Sigmoid colon (tissue), 7 donors: ENCODE data around the gene OR5AU1. TPM values are rescaled to one million over a fixed set of nuclear protein-coding genes. Genes with fewer than 3 reads are reported as not detected.

Experiments used
- DNase-seq: peaks from one replicate; pipeline ENCODE4 v3.0.0-alpha.2; 2019
- H3K27ac ChIP-seq, 4 donors: fragments of 200-600 bp; sonication (generic); one replicate each; pipeline ENCODE4 v1.5.1; 2016 to 2019; ENCODE audit warnings: mild to moderate bottlenecking in 1 of 4
- H3K27me3 ChIP-seq, 3 donors: fragments of 200-600 bp; sonication (generic); one replicate each; pipeline ENCODE4 v1.5.1; 2019; ENCODE audit warnings: mild to moderate bottlenecking in 1 of 3
- H3K36me3 ChIP-seq, 4 donors: fragments of 200-600 bp; sonication (generic); one replicate each; pipeline ENCODE4 v1.5.1; 2016 to 2019
- H3K4me1 ChIP-seq, 4 donors: fragments of 200-600 bp; sonication (generic); one replicate each; pipeline ENCODE4 v1.5.1; 2017 to 2019
- H3K4me3 ChIP-seq, 4 donors: fragments of 200-600 bp; sonication (generic); one replicate each; pipeline ENCODE4 v1.5.1; 2017 to 2019; ENCODE audit warnings: mild to moderate bottlenecking in 2 of 4, moderate library complexity in 1 of 4
- H3K9me3 ChIP-seq, 4 donors: fragments of 200-600 bp in 3 of 4; sonication (generic) in 3 of 4; one replicate each; pipeline versions ENCODE4 v1.5.1 to v1.6.1; 2013 to 2019
- CTCF ChIP-seq, 4 experiments: fragments of 450-650 bp in 3 of 4; fragments of 200-600 bp in 1 of 4; IDR thresholded peaks; one replicate each; pipeline ENCODE4 v1.5.1; 2016 to 2019; ENCODE audit warnings: antibody characterized with exemption in 4 of 4, mild to moderate bottlenecking in 3 of 4, moderate library complexity in 2 of 4
- EP300 ChIP-seq, 4 donors: sonication (generic); formaldehyde crosslinking; IDR thresholded peaks; one replicate each; pipeline ENCODE4 v1.6.1; 2017; ENCODE audit warnings: antibody characterized with exemption in 4 of 4
- POLR2A ChIP-seq, 2 donors: fragments of 450-650 bp; IDR thresholded peaks; one replicate each; pipeline ENCODE4 v1.6.1; 2016; ENCODE audit warnings: antibody characterized with exemption in 2 of 2, mild to moderate bottlenecking in 2 of 2, moderate library complexity in 2 of 2
- POLR2AphosphoS5 ChIP-seq, 4 donors: sonication (generic); formaldehyde crosslinking; IDR thresholded peaks; one replicate each; pipeline ENCODE4 v1.6.1; 2017; ENCODE audit warnings: antibody characterized with exemption in 4 of 4
- WGBS, 2 donors: extraction: QIAGEN DNeasy Blood & Tissue Kit; methylation state at CpG; one replicate each; pipeline ENCODE4 v1.1.7; 2013; 5-methylcytosine and 5-hydroxymethylcytosine counted together
- intact Hi-C: fragments of 100-400 bp; cut with DNase I; formaldehyde crosslinking; loops from one replicate; pipeline ENCODE4 v1.15.1; 2023
- polyA plus RNA-seq, 3 donors: library from polyadenylated mRNA; stranded (reverse); fragments of 200-250 nt; gene quantifications; one replicate each; pipeline ENCODE4 v1.2.3, GENCODE V29; 2013
- total RNA-seq, 4 donors: library from RNA; depleted of rRNA; stranded (reverse); fragments of >200 nt; gene quantifications; one replicate each; pipeline ENCODE4 v1.1.0, GENCODE V29; 2016
- donor health status: healthy with polysubstance abuse.
- donor health status: Bipolar disorder and iron deficiency.
- donor health status: healthy.

Gene OR5AU1
- total RNA-seq (not detected), polyA plus RNA-seq (not detected)

- no peaks in the 10 kb centered on the region for H3K27me3 ChIP-seq
- H3K27ac ChIP-seq = no peak within 1 kb of the TSS
- DNase-seq = no peak
- no peak for TF ChIP-seq POLR2A (IDR thresholded peaks at IDR 0.05)
- TF ChIP-seq EP300 (IDR thresholded peaks at IDR 0.05) = no peak
- TF ChIP-seq POLR2AphosphoS5 (IDR thresholded peaks at IDR 0.05) = no peak
- no peak for TF ChIP-seq CTCF (IDR thresholded peaks at IDR 0.05)
- no peaks in the 10 kb centered on the region for H3K4me1 ChIP-seq
- intact Hi-C loops = no loop called here
- H3K36me3 ChIP-seq = no peaks in the 10 kb centered on the region
- no peaks in the 10 kb centered on the region for H3K9me3 ChIP-seq
- no peak within 1 kb of the TSS for H3K4me3 ChIP-seq
Measured at GRCh38 chr14:21155963-21156362, at the start of gene OR5AU1. OR5AU1 (minus strand) TSS chr14:21156063; CDS start chr14:21155872, 191 bp downstream.

GRCh38 chr14:21205026-21205677 is 49.3 kb upstream of the OR5AU1 start:
- Histone ChIP-seq H3K9me3 (no peaks in the 10 kb centered on the region), H3K36me3 (peaks cover 12 to 56% (median 17%) of the 10 kb centered on the region in 4 donors), H3K4me1 (no peaks in the 10 kb centered on the region), H3K4me3 (no peak overlapping the region), H3K27ac (no peak overlapping the region), H3K27me3 (no peaks in the 10 kb centered on the region)
- WGBS, 2 donors = 85 to 89% methylated on average over 4 of the region's 4 CpGs
- no peak for DNase-seq
- intact Hi-C loops = no loop called here
- TF ChIP-seq POLR2A (IDR thresholded peaks at IDR 0.05) (no peak), POLR2AphosphoS5 (IDR thresholded peaks at IDR 0.05) (no peak), EP300 (IDR thresholded peaks at IDR 0.05) (no peak), CTCF (IDR thresholded peaks at IDR 0.05) (no peak)

GRCh38 chr14:21204167-21205025 is 48.5 kb upstream of the OR5AU1 start:
- Histone ChIP-seq H3K4me1 (no peaks in the 10 kb centered on the region), H3K27me3 (no peaks in the 10 kb centered on the region), H3K27ac (no peak overlapping the region), H3K36me3 (peaks cover 8 to 48% (median 13%) of the 10 kb centered on the region in 4 donors), H3K9me3 (no peaks in the 10 kb centered on the region), H3K4me3 (no peak overlapping the region)
- 92 to 94% methylated on average over 8 of the region's 8 CpGs for WGBS, 2 donors
- intact Hi-C loops = no loop called here
- no peak for TF ChIP-seq CTCF (IDR thresholded peaks at IDR 0.05)
- no peak for TF ChIP-seq POLR2AphosphoS5 (IDR thresholded peaks at IDR 0.05)
- TF ChIP-seq POLR2A (IDR thresholded peaks at IDR 0.05) = no peak
- TF ChIP-seq EP300 (IDR thresholded peaks at IDR 0.05) = no peak
- DNase-seq = no peak

GRCh38 chr14:21203470-21204166 is 47.8 kb upstream of the OR5AU1 start:
- no peak for DNase-seq
- intact Hi-C loops = no loop called here
- Histone ChIP-seq H3K27me3 (no peaks in the 10 kb centered on the region), H3K4me1 (no peaks in the 10 kb centered on the region), H3K36me3 (peaks cover 2 to 41% (median 5%) of the 10 kb centered on the region in 4 donors), H3K4me3 (no peak overlapping the region), H3K9me3 (no peaks in the 10 kb centered on the region), H3K27ac (no peak overlapping the region)
- no peak for TF ChIP-seq POLR2A (IDR thresholded peaks at IDR 0.05)
- no peak for TF ChIP-seq POLR2AphosphoS5 (IDR thresholded peaks at IDR 0.05)
- TF ChIP-seq CTCF (IDR thresholded peaks at IDR 0.05) = no peak
- TF ChIP-seq EP300 (IDR thresholded peaks at IDR 0.05) = no peak
- WGBS, 2 donors = 79 to 83% methylated on average over 8 of the region's 8 CpGs
